ENCODE data around the gene COA8. TPM values are rescaled to one million over a fixed set of nuclear protein-coding genes. Genes with fewer than 3 reads are reported as not detected.

The COA8 gene
- total and polyA plus RNA-seq, 2 of the 13 experiments (the other 11 are each of a cell fraction or from before 2014, with no cell fraction given): 10.9 to 25.1 TPM

- TF ChIP-seq, protein P1, sequence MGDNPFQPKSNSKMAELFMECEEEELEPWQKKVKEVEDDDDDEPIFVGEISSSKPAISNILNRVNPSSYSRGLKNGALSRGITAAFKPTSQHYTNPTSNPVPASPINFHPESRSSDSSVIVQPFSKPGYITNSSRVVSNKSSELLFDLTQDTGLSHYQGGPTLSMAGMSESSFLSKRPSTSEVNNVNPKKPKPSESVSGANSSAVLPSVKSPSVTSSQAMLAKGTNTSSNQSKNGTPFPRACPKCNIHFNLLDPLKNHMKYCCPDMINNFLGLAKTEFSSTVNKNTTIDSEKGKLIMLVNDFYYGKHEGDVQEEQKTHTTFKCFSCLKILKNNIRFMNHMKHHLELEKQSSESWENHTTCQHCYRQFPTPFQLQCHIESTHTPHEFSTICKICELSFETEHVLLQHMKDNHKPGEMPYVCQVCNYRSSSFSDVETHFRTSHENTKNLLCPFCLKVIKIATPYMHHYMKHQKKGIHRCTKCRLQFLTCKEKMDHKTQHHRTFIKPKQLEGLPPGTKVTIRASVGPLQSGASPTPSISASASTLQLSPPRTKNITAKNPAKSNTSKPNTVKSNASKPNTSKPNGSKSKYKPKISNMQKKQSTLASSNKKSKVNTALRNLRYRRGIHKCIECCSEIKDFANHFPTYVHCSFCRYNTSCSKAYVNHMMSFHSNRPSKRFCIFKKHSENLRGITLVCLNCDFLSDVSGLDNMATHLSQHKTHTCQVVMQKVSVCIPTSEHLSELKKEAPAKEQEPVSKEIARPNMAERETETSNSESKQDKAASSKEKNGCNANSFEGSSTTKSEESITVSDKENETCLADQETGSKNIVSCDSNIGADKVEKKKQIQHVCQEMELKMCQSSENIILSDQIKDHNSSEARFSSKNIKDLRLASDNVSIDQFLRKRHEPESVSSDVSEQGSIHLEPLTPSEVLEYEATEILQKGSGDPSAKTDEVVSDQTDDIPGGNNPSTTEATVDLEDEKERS (CRISPR knock-in tag; IDR thresholded peaks at IDR 0.05): no peak
- TF ChIP-seq, protein P2, sequence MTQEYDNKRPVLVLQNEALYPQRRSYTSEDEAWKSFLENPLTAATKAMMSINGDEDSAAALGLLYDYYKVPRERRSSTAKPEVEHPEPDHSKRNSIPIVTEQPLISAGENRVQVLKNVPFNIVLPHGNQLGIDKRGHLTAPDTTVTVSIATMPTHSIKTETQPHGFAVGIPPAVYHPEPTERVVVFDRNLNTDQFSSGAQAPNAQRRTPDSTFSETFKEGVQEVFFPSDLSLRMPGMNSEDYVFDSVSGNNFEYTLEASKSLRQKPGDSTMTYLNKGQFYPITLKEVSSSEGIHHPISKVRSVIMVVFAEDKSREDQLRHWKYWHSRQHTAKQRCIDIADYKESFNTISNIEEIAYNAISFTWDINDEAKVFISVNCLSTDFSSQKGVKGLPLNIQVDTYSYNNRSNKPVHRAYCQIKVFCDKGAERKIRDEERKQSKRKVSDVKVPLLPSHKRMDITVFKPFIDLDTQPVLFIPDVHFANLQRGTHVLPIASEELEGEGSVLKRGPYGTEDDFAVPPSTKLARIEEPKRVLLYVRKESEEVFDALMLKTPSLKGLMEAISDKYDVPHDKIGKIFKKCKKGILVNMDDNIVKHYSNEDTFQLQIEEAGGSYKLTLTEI (CRISPR knock-in tag; conservative IDR thresholded peaks at IDR 0.05): no peak
Measured at GRCh38 chr14:103621860-103622259, 59.1 kb downstream of the COA8 start (continued).

GRCh38 chr14:103623308-103623707 is 60.5 kb downstream of the COA8 start:
- WGBS (ENCODE audit: low lambda C conversion rate): 11% methylated on average over 4 of the region's 4 CpGs
- TF ChIP-seq ZNF770 (CRISPR knock-in tag; IDR thresholded peaks at IDR 0.05): peak; percentile 52; the same call in 1 of the 2 replicates
- TF ChIP-seq HDAC2 (CRISPR knock-in tag; IDR thresholded peaks at IDR 0.05): no peak
- TF ChIP-seq SAP130 (CRISPR knock-in tag; IDR thresholded peaks at IDR 0.05; ENCODE audit: low read depth): 0 out of 2 replicates have a peak, but pooled peaks have one; percentile 4
- TF ChIP-seq RARA (CRISPR knock-in tag; IDR thresholded peaks at IDR 0.05): peak; percentile 41; the same call in 1 of the 2 replicates
- TF ChIP-seq ZNF121 (CRISPR knock-in tag; IDR thresholded peaks at IDR 0.05): peak; percentile 75
- Histone ChIP-seq H3K9ac (ENCODE audit: insufficient read depth, low read depth, low read length) (no peak overlapping the region), H3K27ac (ENCODE audit: extremely low read length, insufficient read depth, low read length) (no peak overlapping the region), H3K36me3 (replicated peaks in 1 of 2; ENCODE audit: control insufficient read depth in 1 of 2, insufficient read depth in 2 of 2, low read length in 2 of 2) (no peaks in the 10 kb centered on the region), H3K4me1 (ENCODE audit: insufficient read depth, low read length) (peaks cover 74% of the 10 kb centered on the region), H3K4me2 (ENCODE audit: low read depth, low read length) (peak overlapping the region; percentile 87), H2AFZ (ENCODE audit: low read length) (no peak overlapping the region), H3K27me3 (ENCODE audit: control insufficient read depth in 1 of 2, insufficient read depth in 2 of 2, low read length in 2 of 2) (no peaks in the 10 kb centered on the region; a peak in 1 of 5 replicates), H3K4me3 (replicated peaks in 1 of 3; ENCODE audit: insufficient read depth in 1 of 3, low read depth in 2 of 3, low read length in 3 of 3) (no peak overlapping the region), H4K20me1 (ENCODE audit: insufficient read depth, low read length) (no peaks in the 10 kb centered on the region), H3K79me2 (ENCODE audit: insufficient read depth, low read length) (no peaks in the 10 kb centered on the region), H3K9me3 (ENCODE audit: low read length) (no peaks in the 10 kb centered on the region)
- POLR2A ChIA-PET: no interaction called here
- DNase-seq (ENCODE audit: low spot score) (no peak), FAIRE-seq (no peak), ATAC-seq (no peak)
- BruUV-seq (replicated peaks): no TSS peak
- intact Hi-C loops (cut with micrococcal nuclease; ENCODE audit: unreplicated experiment) (no loop called here), in situ Hi-C loops (cut with HindIII; ENCODE audit: extremely low pct_ligation_motif_present, low pct_unique_long_range_greater_than_20kb) (no loop called here)
- CTCF ChIA-PET (ENCODE audit: low intra/inter-chr PET ratio, low total read pairs): no interaction called here

Measured in HepG2 (cell line).